ENCODE measurements around the gene GRID2. TPM values are rescaled to one million over a fixed set of nuclear protein-coding genes. Genes with fewer than 3 reads are reported as not detected.

Gene GRID2
- total and polyA plus RNA-seq, 2 of the 13 experiments (the other 11 are each of a cell fraction or from before 2014, with no cell fraction given), result not detected

- DNase-seq (ENCODE audit: low spot score), result no peak
- no peak for ATAC-seq
- Histone ChIP-seq H3K4me3 (replicated peaks in 1 of 3; ENCODE audit: insufficient read depth in 1 of 3, low read depth in 2 of 3, low read length in 3 of 3) (no peak overlapping the region), H3K9me3 (ENCODE audit: low read length) (no peaks in the 10 kb centered on the region), H3K27ac (ENCODE audit: extremely low read length, insufficient read depth, low read length) (no peak overlapping the region), H3K4me2 (ENCODE audit: low read depth, low read length) (no peak overlapping the region), H3K4me1 (ENCODE audit: insufficient read depth, low read length) (no peaks in the 10 kb centered on the region), H3K9ac (ENCODE audit: insufficient read depth, low read depth, low read length) (no peak overlapping the region), H4K20me1 (ENCODE audit: insufficient read depth, low read length) (no peaks in the 10 kb centered on the region), H2AFZ (ENCODE audit: low read length) (no peak overlapping the region), H3K27me3 (ENCODE audit: control insufficient read depth in 1 of 2, insufficient read depth in 2 of 2, low read length in 2 of 2) (no peaks in the 10 kb centered on the region), H3K79me2 (ENCODE audit: insufficient read depth, low read length) (no peaks in the 10 kb centered on the region), H3K36me3 (replicated peaks in 1 of 2; ENCODE audit: control insufficient read depth in 1 of 2, insufficient read depth in 2 of 2, low read length in 2 of 2) (no peaks in the 10 kb centered on the region)
- intact Hi-C loops (cut with micrococcal nuclease; ENCODE audit: unreplicated experiment), result no loop called here
- TF ChIP-seq ZNF761 (CRISPR knock-in tag; conservative IDR thresholded peaks at IDR 0.05) (no peak), ZNF768 (CRISPR knock-in tag; IDR thresholded peaks at IDR 0.05) (no peak), SP1 (IDR thresholded peaks at IDR 0.05) (no peak), SP1 (CRISPR knock-in tag; IDR thresholded peaks at IDR 0.05) (no peak), ZNF513 (CRISPR knock-in tag; conservative IDR thresholded peaks at IDR 0.05) (no peak), ZNF562 (CRISPR knock-in tag; IDR thresholded peaks at IDR 0.05; ENCODE audit: borderline replicate concordance) (no peak), TFDP1 (CRISPR knock-in tag; IDR thresholded peaks at IDR 0.05; ENCODE audit: borderline replicate concordance) (no peak), ZNF230 (CRISPR knock-in tag; IDR thresholded peaks at IDR 0.05) (no peak), ATF6 (CRISPR knock-in tag; conservative IDR thresholded peaks at IDR 0.05) (no peak), NFE2L2 (IDR thresholded peaks at IDR 0.05; ENCODE audit: low read length) (no peak), ZC3H13 (CRISPR knock-in tag; IDR thresholded peaks at IDR 0.05) (no peak)
- CTCF ChIA-PET (ENCODE audit: low intra/inter-chr PET ratio, low total read pairs), result no interaction called here
- no peak for FAIRE-seq
- POLR2A ChIA-PET, result no interaction called here
- BruUV-seq (replicated peaks), result no TSS peak
- in situ Hi-C loops (cut with HindIII; ENCODE audit: extremely low pct_ligation_motif_present, low pct_unique_long_range_greater_than_20kb), result no loop called here
Observed at GRCh38 chr4:93573285-93573684, 1269.5 kb downstream of the GRID2 start.

Measured in HepG2 (cell line).